Mesendoderm (in vitro differentiated cells): Measurements from ENCODE around the gene WNK3.

ENCODE experiments used
- DNase-seq: peaks from one replicate; pipeline ENCODE4 v3.0.0; 2013
- H2AK5ac ChIP-seq: 2 replicates; pipeline ENCODE4 v1.6.1; 2013; ENCODE audit warnings: low read length, inconsistent platforms
- H2BK120ac ChIP-seq: 2 replicates; pipeline ENCODE4 v1.6.1; 2013; ENCODE audit warnings: low read depth, mild to moderate bottlenecking, low read length, moderate library complexity, mixed read lengths
- H2BK15ac ChIP-seq: replicated peaks from 2 replicates; pipeline ENCODE4 v1.6.1; 2013; ENCODE audit warnings: low read depth, mild to moderate bottlenecking, moderate library complexity
- H2BK5ac ChIP-seq: 2 replicates; pipeline ENCODE4 v1.6.1; 2013; ENCODE audit warnings: low read length, inconsistent platforms
- H3K18ac ChIP-seq: 2 replicates; pipeline ENCODE4 v1.6.1; 2013; ENCODE audit warnings: mild to moderate bottlenecking, low read length, mixed read lengths
- H3K23ac ChIP-seq: one replicate; pipeline ENCODE4 v1.6.1; 2013; ENCODE audit warnings: low read length
- H3K27ac ChIP-seq: 2 replicates; pipeline ENCODE4 v1.5.1; 2013; ENCODE audit warnings: low read depth, mild to moderate bottlenecking, inconsistent platforms, low read length, moderate library complexity
- H3K27me3 ChIP-seq: 2 replicates; pipeline ENCODE4 v1.6.1; 2013; ENCODE audit warnings: low read length, control low read depth, mild to moderate bottlenecking, inconsistent platforms; ENCODE audit not compliant: insufficient read depth, poor library complexity
- H3K36me3 ChIP-seq: 2 replicates; pipeline ENCODE4 v1.6.1; 2013; ENCODE audit warnings: low read length, inconsistent platforms; ENCODE audit not compliant: control insufficient read depth, insufficient read depth
- H3K4ac ChIP-seq: one replicate; pipeline ENCODE4 v1.6.1; 2013; ENCODE audit warnings: low read depth, mild to moderate bottlenecking, low read length, moderate library complexity
- H3K4me1 ChIP-seq: 2 replicates; pipeline ENCODE4 v1.6.1; 2013; ENCODE audit warnings: low read depth, low read length, inconsistent platforms; ENCODE audit not compliant: control insufficient read depth
- H3K4me2 ChIP-seq: 2 replicates; pipeline ENCODE4 v1.6.1; 2013; ENCODE audit warnings: low read length
- H3K4me3 ChIP-seq: 2 replicates; pipeline ENCODE4 v1.5.1; 2013; ENCODE audit warnings: mild to moderate bottlenecking, low read length
- H3K56ac ChIP-seq: one replicate; pipeline ENCODE4 v1.6.1; 2013; ENCODE audit warnings: low read length
- H3K79me1 ChIP-seq: 2 replicates; pipeline ENCODE4 v1.6.1; 2013; ENCODE audit warnings: low read length, inconsistent platforms
- H3K79me2 ChIP-seq: 2 replicates; pipeline ENCODE4 v1.6.1; 2013; ENCODE audit warnings: mild to moderate bottlenecking, low read length; ENCODE audit not compliant: control insufficient read depth, insufficient read depth
- H3K9ac ChIP-seq: 2 replicates; pipeline ENCODE4 v1.6.1; 2013; ENCODE audit warnings: low read length, inconsistent platforms
- H4K5ac ChIP-seq: one replicate; pipeline ENCODE4 v1.6.1; 2013; ENCODE audit warnings: low read length
- H4K8ac ChIP-seq: one replicate; pipeline ENCODE4 v1.6.1; 2013; ENCODE audit warnings: low read depth, mild to moderate bottlenecking, control low read depth, low read length, moderate library complexity
- whole genome bisulfite sequencing: extraction: QIAGEN DNeasy Blood & Tissue Kit; methylation state at CpG from one replicate; pipeline ENCODE4 v1.1.7; 2013; ENCODE audit warnings: low lambda C conversion rate, missing lambda C conversion rate; ENCODE audit not compliant: insufficient coverage; ENCODE audit errors: extremely low coverage; 5-methylcytosine and 5-hydroxymethylcytosine counted together

WNK3 gene

GRCh38 chrX:54238588-54238987 is 119.3 kb downstream of the WNK3 start:
- Histone ChIP-seq H3K18ac (no peak overlapping the region), H3K27ac (no peak overlapping the region), H3K79me2 (no peaks in the 10 kb centered on the region), H3K23ac (no peak overlapping the region), H3K79me1 (no peaks in the 10 kb centered on the region), H2BK120ac (no peak overlapping the region), H3K56ac (no peak overlapping the region), H4K5ac (no peak overlapping the region), H2BK5ac (no peak overlapping the region), H2BK15ac (no peak overlapping the region), H3K4ac (no peak overlapping the region), H3K4me1 (no peaks in the 10 kb centered on the region), H3K36me3 (no peaks in the 10 kb centered on the region), H4K8ac (no peak overlapping the region), H3K27me3 (no peaks in the 10 kb centered on the region), H2AK5ac (no peak overlapping the region), H3K4me2 (no peak overlapping the region), H3K4me3 (no peak overlapping the region), H3K9ac (no peak overlapping the region)
- DNase-seq: no peak
- no CpG with 5 or more reads among the region's 4 CpGs for WGBS

GRCh38 chrX:54237014-54237413 is 120.8 kb downstream of the WNK3 start:
- Histone ChIP-seq H3K27me3 (no peaks in the 10 kb centered on the region), H3K36me3 (no peaks in the 10 kb centered on the region), H2BK15ac (no peak overlapping the region), H3K4ac (no peak overlapping the region), H3K4me1 (no peaks in the 10 kb centered on the region), H3K9ac (no peak overlapping the region), H3K79me1 (no peaks in the 10 kb centered on the region), H3K4me3 (no peak overlapping the region), H3K4me2 (no peak overlapping the region), H4K5ac (no peak overlapping the region), H3K27ac (no peak overlapping the region), H2BK5ac (no peak overlapping the region), H3K56ac (no peak overlapping the region), H3K79me2 (no peaks in the 10 kb centered on the region), H2AK5ac (no peak overlapping the region), H3K18ac (no peak overlapping the region), H4K8ac (no peak overlapping the region), H3K23ac (no peak overlapping the region), H2BK120ac (no peak overlapping the region)
- no CpG with 5 or more reads among the region's 4 CpGs for WGBS
- DNase-seq: peak; percentile 13

- Histone ChIP-seq H3K27me3 (no peaks in the 10 kb centered on the region), H3K18ac (no peak overlapping the region), H3K36me3 (no peaks in the 10 kb centered on the region), H2AK5ac (no peak overlapping the region), H2BK120ac (no peak overlapping the region), H4K5ac (no peak overlapping the region), H3K79me2 (no peaks in the 10 kb centered on the region), H2BK5ac (no peak overlapping the region), H3K4me2 (no peak overlapping the region), H3K4ac (no peak overlapping the region), H4K8ac (no peak overlapping the region), H3K27ac (no peak overlapping the region), H3K79me1 (no peaks in the 10 kb centered on the region), H3K56ac (no peak overlapping the region), H3K4me1 (no peaks in the 10 kb centered on the region), H3K4me3 (no peak overlapping the region), H3K9ac (no peak overlapping the region), H3K23ac (no peak overlapping the region), H2BK15ac (no peak overlapping the region)
- DNase-seq: peak; percentile 22
- no CpG with 5 or more reads among the region's 4 CpGs for WGBS
Measured at GRCh38 chrX:54230435-54231148, 127.3 kb downstream of the WNK3 start.

- WGBS: no CpG with 5 or more reads among the region's 2 CpGs
Measured at GRCh38 chrX:54223581-54223980, 134.3 kb downstream of the WNK3 start.

GRCh38 chrX:54213603-54214002 is 144.2 kb downstream of the WNK3 start:
- H3K4me1 ChIP-seq: no peaks in the 10 kb centered on the region
- H3K18ac ChIP-seq: no peak overlapping the region
- no peak overlapping the region for H4K5ac ChIP-seq
- no peak overlapping the region for H2AK5ac ChIP-seq
- no peak overlapping the region for H3K56ac ChIP-seq
- H3K4me2 ChIP-seq: no peak overlapping the region
- H3K36me3 ChIP-seq: no peaks in the 10 kb centered on the region
- H3K79me1 ChIP-seq: no peaks in the 10 kb centered on the region
- no peak overlapping the region for H2BK5ac ChIP-seq
- no peak overlapping the region for H3K4ac ChIP-seq
- H4K8ac ChIP-seq: no peak overlapping the region
- no peak overlapping the region for H3K23ac ChIP-seq
- H3K4me3 ChIP-seq: no peak overlapping the region
- WGBS: no CpG with 5 or more reads among the region's 3 CpGs
- H3K9ac ChIP-seq: no peak overlapping the region
- H2BK15ac ChIP-seq: no peak overlapping the region
- H3K27ac ChIP-seq: no peak overlapping the region
- no peak for DNase-seq
- H2BK120ac ChIP-seq: no peak overlapping the region
- H3K27me3 ChIP-seq: no peaks in the 10 kb centered on the region
- no peaks in the 10 kb centered on the region for H3K79me2 ChIP-seq

More at GRCh38 chrX:54223581-54223980, 134.3 kb downstream of the WNK3 start:
- H3K9ac ChIP-seq: no peak overlapping the region
- H4K8ac ChIP-seq: no peak overlapping the region
- H3K4me3 ChIP-seq: no peak overlapping the region
- no peak overlapping the region for H3K18ac ChIP-seq
- H3K27ac ChIP-seq: no peak overlapping the region
- H2BK15ac ChIP-seq: no peak overlapping the region
- H2BK5ac ChIP-seq: no peak overlapping the region
- no peak overlapping the region for H4K5ac ChIP-seq
- H3K4ac ChIP-seq: no peak overlapping the region
- H2BK120ac ChIP-seq: no peak overlapping the region
- DNase-seq: peak; percentile 36
- no peak overlapping the region for H3K56ac ChIP-seq
- no peak overlapping the region for H2AK5ac ChIP-seq
- no peaks in the 10 kb centered on the region for H3K79me1 ChIP-seq
- no peaks in the 10 kb centered on the region for H3K27me3 ChIP-seq
- no peak overlapping the region for H3K4me2 ChIP-seq
- H3K4me1 ChIP-seq: no peaks in the 10 kb centered on the region
- no peaks in the 10 kb centered on the region for H3K36me3 ChIP-seq
- H3K23ac ChIP-seq: no peak overlapping the region
- no peaks in the 10 kb centered on the region for H3K79me2 ChIP-seq

DNA sequence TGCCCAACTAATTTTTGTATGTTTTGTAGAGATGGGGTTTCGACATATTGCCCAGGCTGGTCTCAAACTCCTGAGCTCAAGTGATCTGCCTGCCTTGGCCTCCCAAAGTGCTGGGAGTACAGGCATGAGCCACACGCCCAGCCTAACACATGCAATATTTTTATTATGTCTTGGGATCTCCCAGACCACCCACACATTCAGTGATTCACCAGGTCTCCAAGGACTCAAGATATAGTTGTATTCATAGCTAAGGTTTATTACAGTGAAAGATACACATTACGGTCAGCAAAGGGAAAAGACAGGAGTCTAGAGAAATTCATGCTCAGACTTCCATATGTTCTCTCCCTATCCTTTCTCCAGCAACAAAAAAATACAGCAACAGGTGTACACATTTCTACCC is 149.3 kb downstream of the WNK3 start:
- no CpG with 5 or more reads among the region's 3 CpGs for WGBS
- H3K4me2 ChIP-seq: no peak overlapping the region
- no peaks in the 10 kb centered on the region for H3K36me3 ChIP-seq
- no peaks in the 10 kb centered on the region for H3K79me1 ChIP-seq
- no peak for DNase-seq
- no peak overlapping the region for H2BK5ac ChIP-seq
- H2BK15ac ChIP-seq: no peak overlapping the region
- H4K5ac ChIP-seq: no peak overlapping the region
- no peak overlapping the region for H3K4me3 ChIP-seq
- no peak overlapping the region for H2AK5ac ChIP-seq
- no peak overlapping the region for H3K27ac ChIP-seq
- H3K18ac ChIP-seq: no peak overlapping the region
- no peak overlapping the region for H2BK120ac ChIP-seq
- H4K8ac ChIP-seq: no peak overlapping the region
- no peak overlapping the region for H3K23ac ChIP-seq
- H3K56ac ChIP-seq: no peak overlapping the region
- H3K4me1 ChIP-seq: no peaks in the 10 kb centered on the region
- no peak overlapping the region for H3K4ac ChIP-seq
- H3K79me2 ChIP-seq: no peaks in the 10 kb centered on the region
- no peak overlapping the region for H3K9ac ChIP-seq
- H3K27me3 ChIP-seq: no peaks in the 10 kb centered on the region
